Liver (tissue), 9 donors: ENCODE results near the gene ATF1. TPM values are rescaled to one million over a fixed set of nuclear protein-coding genes. Genes with fewer than 3 reads are reported as not detected.
"Not testable (repeated sequence)": the region's sequence is repeated elsewhere in the genome, so short reads cannot be mapped to it uniquely, and the experiment has no call there.

Experiments
- DNase-seq: peaks from one replicate; pipeline ENCODE4 v3.0.0-alpha.2; 2017; ENCODE audit warnings: low spot score
- H3K27ac ChIP-seq, 2 donors: one replicate each; pipeline ENCODE4 v1.7.0; 2013; ENCODE audit warnings: inconsistent platforms in 2 of 2, low read length in 2 of 2, control low read depth in 1 of 2, low read depth in 1 of 2, mild to moderate bottlenecking in 1 of 2
- H3K27me3 ChIP-seq, 4 donors: one replicate each; pipeline versions ENCODE4 v1.6.1 to v1.7.0; 2013; ENCODE audit warnings: low read length in 3 of 4, inconsistent platforms in 1 of 4, mild to moderate bottlenecking in 1 of 4, moderate library complexity in 1 of 4; ENCODE audit not compliant: control insufficient read depth in 4 of 4, insufficient read depth in 4 of 4
- H3K36me3 ChIP-seq, 4 donors: one replicate each; pipeline versions ENCODE4 v1.6.1 to v1.7.0; 2013; ENCODE audit warnings: low read length in 3 of 4, mild to moderate bottlenecking in 3 of 4, low read depth in 1 of 4, moderate library complexity in 1 of 4; ENCODE audit not compliant: control insufficient read depth in 4 of 4, insufficient read depth in 3 of 4
- H3K4me1 ChIP-seq, 4 donors: one replicate each; pipeline versions ENCODE4 v1.6.1 to v1.7.0; 2013; ENCODE audit warnings: low read length in 3 of 4, mild to moderate bottlenecking in 3 of 4, moderate library complexity in 1 of 4; ENCODE audit not compliant: control insufficient read depth in 4 of 4, insufficient read depth in 4 of 4
- H3K4me3 ChIP-seq, 3 donors: one replicate each; pipeline versions ENCODE4 v1.6.1 to v1.7.0; 2013; ENCODE audit warnings: low read length in 3 of 3, control low read depth in 1 of 3, low read depth in 1 of 3, mild to moderate bottlenecking in 1 of 3
- H3K9ac ChIP-seq, 2 donors: one replicate each; pipeline ENCODE4 v1.7.0; 2013; ENCODE audit warnings: low read length in 2 of 2, mild to moderate bottlenecking in 2 of 2, moderate library complexity in 2 of 2, control low read depth in 1 of 2, low read depth in 1 of 2
- H3K9me3 ChIP-seq, 4 donors: one replicate each; pipeline versions ENCODE4 v1.6.1 to v1.7.0; 2013; ENCODE audit warnings: low read length in 3 of 4; ENCODE audit not compliant: control insufficient read depth in 4 of 4
- EGR1 ChIP-seq, 2 donors: IDR thresholded peaks; 2 replicates each; pipeline ENCODE4 v1.6.1; 2016 to 2018; ENCODE audit warnings: antibody characterized with exemption in 2 of 2, low read depth in 2 of 2
- FOXA1 ChIP-seq: IDR thresholded peaks from 2 replicates; pipeline ENCODE4 v1.6.1; 2016; ENCODE audit warnings: antibody characterized with exemption
- FOXA2 ChIP-seq: IDR thresholded peaks from 2 replicates; pipeline ENCODE4 v1.6.1; 2016; ENCODE audit warnings: antibody characterized with exemption
- GABPA ChIP-seq, 2 donors: IDR thresholded peaks in 1 of 2; conservative IDR thresholded peaks in 1 of 2; 2 replicates each; pipeline ENCODE4 v1.6.1; 2016; ENCODE audit warnings: antibody characterized with exemption in 2 of 2, mild to moderate bottlenecking in 1 of 2, moderate library complexity in 1 of 2
- HNF4A ChIP-seq, 2 donors: conservative IDR thresholded peaks; 2 replicates each; pipeline ENCODE4 v1.6.1; 2016; ENCODE audit warnings: antibody characterized with exemption in 2 of 2, mild to moderate bottlenecking in 2 of 2
- HNF4G ChIP-seq: IDR thresholded peaks from 2 replicates; pipeline ENCODE4 v1.6.1; 2016; ENCODE audit warnings: antibody characterized with exemption
- JUND ChIP-seq, 2 donors: IDR thresholded peaks; 2 replicates each; pipeline ENCODE4 v1.6.1; 2016; ENCODE audit warnings: antibody characterized with exemption in 2 of 2
- NR2F2 ChIP-seq: IDR thresholded peaks from 2 replicates; pipeline ENCODE4 v1.6.1; 2016; ENCODE audit warnings: antibody characterized with exemption
- RAD21 ChIP-seq, 2 donors: IDR thresholded peaks; 2 replicates each; pipeline ENCODE4 v1.6.1; 2016; ENCODE audit warnings: antibody characterized with exemption in 2 of 2, mild to moderate bottlenecking in 2 of 2
- RXRA ChIP-seq, 2 donors: IDR thresholded peaks; 2 replicates each; pipeline ENCODE4 v1.6.1; 2017 to 2018; ENCODE audit warnings: antibody characterized with exemption in 2 of 2, mild to moderate bottlenecking in 1 of 2
- SP1 ChIP-seq: IDR thresholded peaks from 2 replicates; pipeline ENCODE4 v1.6.1; 2018; ENCODE audit warnings: antibody characterized with exemption, mild to moderate bottlenecking
- TAF1 ChIP-seq: conservative IDR thresholded peaks from 2 replicates; pipeline ENCODE4 v1.6.1; 2016; ENCODE audit warnings: antibody characterized with exemption, mild to moderate bottlenecking
- YY1 ChIP-seq: IDR thresholded peaks from 2 replicates; pipeline ENCODE4 v1.6.1; 2016; ENCODE audit warnings: antibody characterized with exemption, mild to moderate bottlenecking
- WGBS: extraction: QIAGEN DNeasy Blood & Tissue Kit; methylation state at CpG from one replicate; pipeline ENCODE4 v1.1.7; 2013; 5-methylcytosine and 5-hydroxymethylcytosine counted together
- polyA plus RNA-seq, 2 donors: library from polyadenylated mRNA; stranded (reverse) in 1 of 2; unstranded in 1 of 2; fragments of 200-250 nt in 1 of 2; fragments of >200 nt in 1 of 2; fragmentation: Nextera tagmentation in 1 of 2; extraction: Ambion mirVana in 1 of 2; gene quantifications; one replicate each; pipeline versions ENCODE4 v1.2.1 to v1.2.3, GENCODE V29; 2013 to 2015
- total RNA-seq, 2 donors: library from RNA; depleted of rRNA; stranded (reverse); fragments of >200 nt; gene quantifications; one replicate each; pipeline ENCODE4 v1.2.3, GENCODE V29; 2014
- TF ChIP-seq, protein P1 (sequence below): IDR thresholded peaks from 2 replicates; pipeline ENCODE4 v1.6.1; 2016; ENCODE audit warnings: antibody characterized with exemption, mild to moderate bottlenecking
- TF ChIP-seq, protein P2 (sequence below): IDR thresholded peaks from 2 replicates; pipeline ENCODE4 v1.6.1; 2016; ENCODE audit warnings: antibody characterized with exemption
- TF ChIP-seq, protein P3 (sequence below): IDR thresholded peaks from 2 replicates; pipeline ENCODE4 v1.6.1; 2016; ENCODE audit warnings: antibody characterized with exemption
- TF ChIP-seq, protein P4 (sequence below): IDR thresholded peaks from 2 replicates; pipeline ENCODE4 v1.6.1; 2016; ENCODE audit warnings: antibody characterized with exemption
- TF ChIP-seq, protein P5 (sequence below): fragments of 150-350 bp; IDR thresholded peaks from 2 replicates; pipeline ENCODE4 v1.5.1; 2017; ENCODE audit warnings: improper control_type of control experiment, low read depth, low read length; ENCODE audit not compliant: missing input control
- donor health status: healthy.
- donor health status: healthy.
- donor health status: healthy.
- donor health status: healthy.
- donor health status: healthy.

ATF1 gene
- total and polyA plus RNA-seq, 4 donors = 6.3 to 17.0 (median 8.3) TPM

DNA sequence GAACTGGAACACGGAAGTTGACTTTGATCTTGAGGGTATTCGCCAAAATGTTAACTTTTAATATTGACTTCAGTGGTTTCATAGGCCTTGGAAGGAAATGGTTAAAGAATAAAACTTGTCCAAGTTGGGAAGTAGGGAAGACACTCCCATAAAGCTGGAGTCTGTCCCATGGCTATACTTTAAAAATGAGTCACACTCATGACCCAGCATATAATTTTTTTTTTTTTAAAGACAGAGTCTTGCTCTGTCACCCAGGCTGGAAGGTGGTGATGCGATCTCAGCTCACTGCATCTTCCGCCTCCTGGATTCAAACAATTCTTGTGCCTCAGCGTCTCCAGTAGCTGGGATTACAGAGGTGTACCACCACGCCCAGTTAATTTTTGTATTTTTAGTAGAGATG lies 98.4 kb downstream of the ATF1 start:
- H3K27me3 ChIP-seq = no peaks in the 10 kb centered on the region
- no peak overlapping the region for H3K27ac ChIP-seq
- no peak for DNase-seq
- TF ChIP-seq RAD21 (IDR thresholded peaks at IDR 0.05) (no peak), YY1 (no peak), HNF4G (no peak)
- TF ChIP-seq, protein P1, sequence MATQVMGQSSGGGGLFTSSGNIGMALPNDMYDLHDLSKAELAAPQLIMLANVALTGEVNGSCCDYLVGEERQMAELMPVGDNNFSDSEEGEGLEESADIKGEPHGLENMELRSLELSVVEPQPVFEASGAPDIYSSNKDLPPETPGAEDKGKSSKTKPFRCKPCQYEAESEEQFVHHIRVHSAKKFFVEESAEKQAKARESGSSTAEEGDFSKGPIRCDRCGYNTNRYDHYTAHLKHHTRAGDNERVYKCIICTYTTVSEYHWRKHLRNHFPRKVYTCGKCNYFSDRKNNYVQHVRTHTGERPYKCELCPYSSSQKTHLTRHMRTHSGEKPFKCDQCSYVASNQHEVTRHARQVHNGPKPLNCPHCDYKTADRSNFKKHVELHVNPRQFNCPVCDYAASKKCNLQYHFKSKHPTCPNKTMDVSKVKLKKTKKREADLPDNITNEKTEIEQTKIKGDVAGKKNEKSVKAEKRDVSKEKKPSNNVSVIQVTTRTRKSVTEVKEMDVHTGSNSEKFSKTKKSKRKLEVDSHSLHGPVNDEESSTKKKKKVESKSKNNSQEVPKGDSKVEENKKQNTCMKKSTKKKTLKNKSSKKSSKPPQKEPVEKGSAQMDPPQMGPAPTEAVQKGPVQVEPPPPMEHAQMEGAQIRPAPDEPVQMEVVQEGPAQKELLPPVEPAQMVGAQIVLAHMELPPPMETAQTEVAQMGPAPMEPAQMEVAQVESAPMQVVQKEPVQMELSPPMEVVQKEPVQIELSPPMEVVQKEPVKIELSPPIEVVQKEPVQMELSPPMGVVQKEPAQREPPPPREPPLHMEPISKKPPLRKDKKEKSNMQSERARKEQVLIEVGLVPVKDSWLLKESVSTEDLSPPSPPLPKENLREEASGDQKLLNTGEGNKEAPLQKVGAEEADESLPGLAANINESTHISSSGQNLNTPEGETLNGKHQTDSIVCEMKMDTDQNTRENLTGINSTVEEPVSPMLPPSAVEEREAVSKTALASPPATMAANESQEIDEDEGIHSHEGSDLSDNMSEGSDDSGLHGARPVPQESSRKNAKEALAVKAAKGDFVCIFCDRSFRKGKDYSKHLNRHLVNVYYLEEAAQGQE = no peak
- H3K9me3 ChIP-seq = peaks cover 0 to 7% (median 1%) of the 10 kb centered on the region in 4 donors
- H3K36me3 ChIP-seq = no peaks in the 10 kb centered on the region
- H3K9ac ChIP-seq = no peak overlapping the region
- H3K4me3 ChIP-seq = no peak overlapping the region
- H3K4me1 ChIP-seq = no peaks in the 10 kb centered on the region
- 94% methylated on average over 6 of the region's 6 CpGs for WGBS

DNA sequence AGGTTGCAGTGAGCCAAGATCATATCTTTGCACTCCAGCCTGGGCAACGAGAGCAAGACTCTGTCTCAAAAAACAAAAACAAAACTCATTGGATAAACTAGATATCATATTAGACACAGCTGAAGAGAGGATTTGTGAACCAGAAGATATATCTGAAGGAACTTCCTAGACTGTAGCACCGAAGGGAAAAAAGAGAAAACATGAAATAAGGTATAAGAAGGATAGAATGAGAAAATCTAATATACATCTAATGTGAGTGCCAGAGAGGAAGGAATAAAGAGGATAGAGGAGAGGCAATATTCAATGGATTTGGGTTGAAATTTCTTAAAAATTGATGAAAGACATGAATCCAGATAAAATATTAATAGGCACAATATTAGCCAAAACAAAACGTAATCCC lies 101.4 kb downstream of the ATF1 start:
- Histone ChIP-seq H3K27ac (no peak overlapping the region), H3K4me3 (no peak overlapping the region), H3K9ac (no peak overlapping the region), H3K4me1 (no peaks in the 10 kb centered on the region), H3K9me3 (peaks cover 0 to 7% (median 1%) of the 10 kb centered on the region in 4 donors), H3K27me3 (no peaks in the 10 kb centered on the region), H3K36me3 (no peaks in the 10 kb centered on the region)
- 90% methylated on average over 3 of the region's 3 CpGs for WGBS
- no peak for DNase-seq
- TF ChIP-seq RXRA (IDR thresholded peaks at IDR 0.05) = no peak
- TF ChIP-seq NR2F2 = no peak
- TF ChIP-seq FOXA1 = no peak
- TF ChIP-seq JUND (IDR thresholded peaks at IDR 0.05) = no peak
- no peak for TF ChIP-seq FOXA2
- no peak for TF ChIP-seq RAD21 (IDR thresholded peaks at IDR 0.05)
- TF ChIP-seq HNF4A (conservative IDR thresholded peaks at IDR 0.05) = no peak
- no peak for TF ChIP-seq GABPA (IDR thresholded peaks at IDR 0.05 in 1 of 2, conservative IDR thresholded peaks at IDR 0.05 in 1 of 2)
- no peak for TF ChIP-seq TAF1
- TF ChIP-seq, protein P2, sequence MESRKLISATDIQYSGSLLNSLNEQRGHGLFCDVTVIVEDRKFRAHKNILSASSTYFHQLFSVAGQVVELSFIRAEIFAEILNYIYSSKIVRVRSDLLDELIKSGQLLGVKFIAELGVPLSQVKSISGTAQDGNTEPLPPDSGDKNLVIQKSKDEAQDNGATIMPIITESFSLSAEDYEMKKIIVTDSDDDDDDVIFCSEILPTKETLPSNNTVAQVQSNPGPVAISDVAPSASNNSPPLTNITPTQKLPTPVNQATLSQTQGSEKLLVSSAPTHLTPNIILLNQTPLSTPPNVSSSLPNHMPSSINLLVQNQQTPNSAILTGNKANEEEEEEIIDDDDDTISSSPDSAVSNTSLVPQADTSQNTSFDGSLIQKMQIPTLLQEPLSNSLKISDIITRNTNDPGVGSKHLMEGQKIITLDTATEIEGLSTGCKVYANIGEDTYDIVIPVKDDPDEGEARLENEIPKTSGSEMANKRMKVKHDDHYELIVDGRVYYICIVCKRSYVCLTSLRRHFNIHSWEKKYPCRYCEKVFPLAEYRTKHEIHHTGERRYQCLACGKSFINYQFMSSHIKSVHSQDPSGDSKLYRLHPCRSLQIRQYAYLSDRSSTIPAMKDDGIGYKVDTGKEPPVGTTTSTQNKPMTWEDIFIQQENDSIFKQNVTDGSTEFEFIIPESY = no peak
- no peak for TF ChIP-seq YY1
- TF ChIP-seq, protein P3, sequence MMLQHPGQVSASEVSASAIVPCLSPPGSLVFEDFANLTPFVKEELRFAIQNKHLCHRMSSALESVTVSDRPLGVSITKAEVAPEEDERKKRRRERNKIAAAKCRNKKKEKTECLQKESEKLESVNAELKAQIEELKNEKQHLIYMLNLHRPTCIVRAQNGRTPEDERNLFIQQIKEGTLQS = no peak
- TF ChIP-seq, protein P1 = no peak
- no peak for TF ChIP-seq EGR1 (IDR thresholded peaks at IDR 0.05; ENCODE audit: low read depth in 2 of 2)
- TF ChIP-seq, protein P4, sequence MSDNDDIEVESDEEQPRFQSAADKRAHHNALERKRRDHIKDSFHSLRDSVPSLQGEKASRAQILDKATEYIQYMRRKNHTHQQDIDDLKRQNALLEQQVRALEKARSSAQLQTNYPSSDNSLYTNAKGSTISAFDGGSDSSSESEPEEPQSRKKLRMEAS = no peak
- no peak for TF ChIP-seq HNF4G
- no peak for TF ChIP-seq SP1
- TF ChIP-seq, protein P5, sequence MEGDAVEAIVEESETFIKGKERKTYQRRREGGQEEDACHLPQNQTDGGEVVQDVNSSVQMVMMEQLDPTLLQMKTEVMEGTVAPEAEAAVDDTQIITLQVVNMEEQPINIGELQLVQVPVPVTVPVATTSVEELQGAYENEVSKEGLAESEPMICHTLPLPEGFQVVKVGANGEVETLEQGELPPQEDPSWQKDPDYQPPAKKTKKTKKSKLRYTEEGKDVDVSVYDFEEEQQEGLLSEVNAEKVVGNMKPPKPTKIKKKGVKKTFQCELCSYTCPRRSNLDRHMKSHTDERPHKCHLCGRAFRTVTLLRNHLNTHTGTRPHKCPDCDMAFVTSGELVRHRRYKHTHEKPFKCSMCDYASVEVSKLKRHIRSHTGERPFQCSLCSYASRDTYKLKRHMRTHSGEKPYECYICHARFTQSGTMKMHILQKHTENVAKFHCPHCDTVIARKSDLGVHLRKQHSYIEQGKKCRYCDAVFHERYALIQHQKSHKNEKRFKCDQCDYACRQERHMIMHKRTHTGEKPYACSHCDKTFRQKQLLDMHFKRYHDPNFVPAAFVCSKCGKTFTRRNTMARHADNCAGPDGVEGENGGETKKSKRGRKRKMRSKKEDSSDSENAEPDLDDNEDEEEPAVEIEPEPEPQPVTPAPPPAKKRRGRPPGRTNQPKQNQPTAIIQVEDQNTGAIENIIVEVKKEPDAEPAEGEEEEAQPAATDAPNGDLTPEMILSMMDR = no peak

DNA sequence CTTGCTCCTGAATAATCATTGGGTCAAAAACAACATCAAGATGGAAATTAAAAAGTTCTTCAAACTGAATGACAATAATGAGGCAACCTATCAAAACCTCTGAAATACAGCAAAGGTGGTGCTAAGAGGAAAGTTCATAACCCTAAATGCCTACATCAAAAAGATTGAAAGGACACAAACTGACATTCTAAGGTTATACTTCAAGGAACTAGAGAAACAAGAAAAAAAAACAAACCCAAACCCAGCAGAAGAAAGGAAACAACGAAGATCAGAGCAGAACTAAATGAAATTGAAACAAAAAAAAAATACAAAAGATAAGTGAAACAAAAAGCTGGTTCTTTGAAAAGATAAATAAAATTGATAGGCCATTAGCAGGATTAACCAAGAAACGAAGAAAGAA lies 105.0 kb downstream of the ATF1 start:
- WGBS = 35% methylated on average over 2 of the region's 2 CpGs

More for the DNA sequence above, 105.0 kb downstream of the ATF1 start:
- H3K36me3 ChIP-seq, H3K27ac ChIP-seq, H3K27me3 ChIP-seq, DNase-seq, H3K9ac ChIP-seq, H3K9me3 ChIP-seq, H3K4me1 ChIP-seq, H3K4me3 ChIP-seq: not testable (repeated sequence)
